ENCODE data around the gene LDHAL6A. TPM values are rescaled to one million over a fixed set of nuclear protein-coding genes. Genes with fewer than 3 reads are reported as not detected.

LDHAL6A gene
- total RNA-seq, 1 experiment from 2014 or later = not detected

GRCh38 chr11:18523084-18523483 is 67.4 kb downstream of the LDHAL6A start:
- 0 out of 2 replicates have a peak overlapping the region, but pooled peaks have one; percentile 43 for H3K27ac Mint-ChIP-seq
- TF ChIP-seq PREB (CRISPR knock-in tag; IDR thresholded peaks at IDR 0.05; ENCODE audit: borderline replicate concordance) = no peak
- no peak for TF ChIP-seq E2F4 (CRISPR knock-in tag; IDR thresholded peaks at IDR 0.05; ENCODE audit: borderline replicate concordance, low read depth)
- no peak for TF ChIP-seq NR3C1 (CRISPR knock-in tag; conservative IDR thresholded peaks at IDR 0.05; ENCODE audit: low read depth)
- TF ChIP-seq ATF2 (CRISPR knock-in tag; IDR thresholded peaks at IDR 0.05; ENCODE audit: borderline replicate concordance, low read depth) = no peak
- no peak for TF ChIP-seq E2F1 (CRISPR knock-in tag; IDR thresholded peaks at IDR 0.05)
- TF ChIP-seq TEAD1 (CRISPR knock-in tag; IDR thresholded peaks at IDR 0.05) = no peak
- no peak for TF ChIP-seq USF1 (CRISPR knock-in tag; IDR thresholded peaks at IDR 0.05)
- TF ChIP-seq ELF4 (CRISPR knock-in tag; IDR thresholded peaks at IDR 0.05; ENCODE audit: low read depth) = no peak
- TF ChIP-seq ERG (CRISPR knock-in tag; IDR thresholded peaks at IDR 0.05) = no peak
- no peak for TF ChIP-seq ZNF671 (CRISPR knock-in tag; IDR thresholded peaks at IDR 0.05)
- TF ChIP-seq ZNF317 (CRISPR knock-in tag; IDR thresholded peaks at IDR 0.05; ENCODE audit: borderline replicate concordance, low read depth) = no peak
- no peak for TF ChIP-seq NR1H2 (CRISPR knock-in tag; IDR thresholded peaks at IDR 0.05)
- TF ChIP-seq, protein P1, sequence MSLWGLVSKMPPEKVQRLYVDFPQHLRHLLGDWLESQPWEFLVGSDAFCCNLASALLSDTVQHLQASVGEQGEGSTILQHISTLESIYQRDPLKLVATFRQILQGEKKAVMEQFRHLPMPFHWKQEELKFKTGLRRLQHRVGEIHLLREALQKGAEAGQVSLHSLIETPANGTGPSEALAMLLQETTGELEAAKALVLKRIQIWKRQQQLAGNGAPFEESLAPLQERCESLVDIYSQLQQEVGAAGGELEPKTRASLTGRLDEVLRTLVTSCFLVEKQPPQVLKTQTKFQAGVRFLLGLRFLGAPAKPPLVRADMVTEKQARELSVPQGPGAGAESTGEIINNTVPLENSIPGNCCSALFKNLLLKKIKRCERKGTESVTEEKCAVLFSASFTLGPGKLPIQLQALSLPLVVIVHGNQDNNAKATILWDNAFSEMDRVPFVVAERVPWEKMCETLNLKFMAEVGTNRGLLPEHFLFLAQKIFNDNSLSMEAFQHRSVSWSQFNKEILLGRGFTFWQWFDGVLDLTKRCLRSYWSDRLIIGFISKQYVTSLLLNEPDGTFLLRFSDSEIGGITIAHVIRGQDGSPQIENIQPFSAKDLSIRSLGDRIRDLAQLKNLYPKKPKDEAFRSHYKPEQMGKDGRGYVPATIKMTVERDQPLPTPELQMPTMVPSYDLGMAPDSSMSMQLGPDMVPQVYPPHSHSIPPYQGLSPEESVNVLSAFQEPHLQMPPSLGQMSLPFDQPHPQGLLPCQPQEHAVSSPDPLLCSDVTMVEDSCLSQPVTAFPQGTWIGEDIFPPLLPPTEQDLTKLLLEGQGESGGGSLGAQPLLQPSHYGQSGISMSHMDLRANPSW (CRISPR knock-in tag; conservative IDR thresholded peaks at IDR 0.05; ENCODE audit: low read depth) = no peak
- no peak for TF ChIP-seq MLX (CRISPR knock-in tag; IDR thresholded peaks at IDR 0.05)
- no peaks in the 10 kb centered on the region; the same call in 1 of the 2 replicates for H3K36me3 Mint-ChIP-seq
- no peaks in the 10 kb centered on the region for H3K9me3 Mint-ChIP-seq
- no peak overlapping the region for H3K4me3 Mint-ChIP-seq
- no peaks in the 10 kb centered on the region; the same call in 1 of the 2 replicates for H3K27me3 Mint-ChIP-seq (ENCODE audit: low read depth)
- DNase-seq (ENCODE audit: low spot score) = no peak
- POLR2A ChIA-PET = no interaction called here
- peaks cover 6% of the 10 kb centered on the region for H3K4me1 Mint-ChIP-seq
- ATAC-seq = no peak
- CTCF ChIA-PET = interaction anchor here (0.5 to 1.9 kb wide), 7 partner anchors 8 to 279 kb away, joined by 3 to 6 read pairs (median 4); no protein-coding TSS in a partner anchor

Data from WTC11 (cell line).